Suprapubic skin (tissue), 4 donors: ENCODE results near the gene KIF5A.

Experiments used
- CTCF ChIP-seq, 2 donors: fragments of 200-600 bp in 1 of 2; fragments of 450-650 bp in 1 of 2; sonication (generic) in 1 of 2; IDR thresholded peaks; one replicate each; pipeline ENCODE4 v1.5.1; 2016 to 2019; ENCODE audit warnings: antibody characterized with exemption in 2 of 2, mild to moderate bottlenecking in 1 of 2, moderate library complexity in 1 of 2
- EP300 ChIP-seq: sonication (generic); formaldehyde crosslinking; IDR thresholded peaks from one replicate; pipeline ENCODE4 v1.6.1; 2017; ENCODE audit warnings: antibody characterized with exemption
- POLR2A ChIP-seq, 2 donors: fragments of 450-650 bp; IDR thresholded peaks; one replicate each; pipeline ENCODE4 v1.6.1; 2017; ENCODE audit warnings: antibody characterized with exemption in 2 of 2, mild to moderate bottlenecking in 2 of 2, moderate library complexity in 2 of 2
- POLR2AphosphoS5 ChIP-seq, 3 donors: sonication (generic); formaldehyde crosslinking; IDR thresholded peaks; one replicate each; pipeline ENCODE4 v1.6.1; 2017; ENCODE audit warnings: antibody characterized with exemption in 3 of 3

DNA sequence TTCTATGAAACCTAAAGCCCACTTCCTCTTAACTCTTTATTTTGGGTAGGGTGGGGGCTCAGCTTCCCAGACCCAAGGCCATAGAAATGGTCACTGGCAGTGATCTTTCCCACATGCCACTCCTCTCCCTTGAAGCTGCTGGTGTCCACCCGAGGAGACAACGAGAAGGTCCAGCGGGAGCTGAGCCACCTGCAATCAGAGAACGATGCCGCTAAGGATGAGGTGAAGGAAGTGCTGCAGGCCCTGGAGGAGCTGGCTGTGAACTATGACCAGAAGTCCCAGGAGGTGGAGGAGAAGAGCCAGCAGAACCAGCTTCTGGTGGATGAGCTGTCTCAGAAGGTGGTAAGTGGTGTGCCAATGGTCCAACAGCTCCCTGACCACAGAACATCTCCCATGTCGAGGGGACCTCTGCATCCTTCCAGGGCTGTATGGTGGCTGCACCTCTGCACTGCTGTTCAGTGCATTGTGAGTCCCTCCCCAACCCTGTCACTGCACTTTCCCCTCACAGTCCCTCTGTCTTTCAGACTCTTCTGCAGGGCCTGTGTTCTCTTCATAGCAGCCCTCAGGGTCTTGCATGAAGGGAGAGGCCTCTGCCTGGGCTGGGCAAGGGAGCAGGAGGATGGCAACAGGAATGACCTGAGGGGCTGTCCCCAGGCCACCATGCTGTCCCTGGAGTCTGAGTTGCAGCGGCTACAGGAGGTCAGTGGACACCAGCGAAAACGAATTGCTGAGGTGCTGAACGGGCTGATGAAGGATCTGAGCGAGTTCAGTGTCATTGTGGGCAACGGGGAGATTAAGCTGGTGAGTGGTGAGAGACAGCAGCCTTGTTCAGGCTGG, 22.3 kb downstream of the KIF5A start:
- TF ChIP-seq CTCF (IDR thresholded peaks at IDR 0.05) (no peak), POLR2A (IDR thresholded peaks at IDR 0.05) (no peak), EP300 (no peak), POLR2AphosphoS5 (IDR thresholded peaks at IDR 0.05) (no peak)
